Gastrocnemius medialis (tissue), 4 donors: ENCODE results near the gene KLRK1. TPM values are rescaled to one million over a fixed set of nuclear protein-coding genes. Genes with fewer than 3 reads are reported as not detected.
"Not testable (repeated sequence)": the region's sequence is repeated elsewhere in the genome, so short reads cannot be mapped to it uniquely, and the experiment has no call there.

ENCODE experiments used
- ATAC-seq, 2 donors: fragments of 150-250 bp; one replicate each; pipeline ENCODE4 v1.9.1; 2016
- DNase-seq, 2 donors: peaks; one replicate each; pipeline ENCODE4 v3.0.0-alpha.2; 2019
- H3K27ac ChIP-seq, 4 donors: fragments of 200-600 bp; sonication (generic); 1 replicate in 1 of 4; 2 replicates in 3 of 4; pipeline ENCODE4 v1.5.1; 2016 to 2018; ENCODE audit warnings: mild to moderate bottlenecking in 2 of 4, moderate library complexity in 1 of 4
- H3K27me3 ChIP-seq, 3 donors: fragments of 200-600 bp; sonication (generic) in 2 of 3; 1 replicate in 1 of 3; 2 replicates in 2 of 3; pipeline versions ENCODE4 v1.5.1 to v1.6.0; 2016 to 2019; ENCODE audit warnings: mild to moderate bottlenecking in 1 of 3, moderate library complexity in 1 of 3
- H3K36me3 ChIP-seq, 2 donors: fragments of 200-600 bp; sonication (generic) in 1 of 2; one replicate each; pipeline ENCODE4 v1.5.1; 2017 to 2018
- H3K4me1 ChIP-seq, 2 donors: fragments of 200-600 bp; sonication (generic) in 1 of 2; one replicate each; pipeline ENCODE4 v1.5.1; 2016 to 2017; ENCODE audit warnings: mild to moderate bottlenecking in 2 of 2
- H3K4me3 ChIP-seq, 4 donors: fragments of 200-600 bp; sonication (generic) in 3 of 4; 1 replicate in 1 of 4; 2 replicates in 3 of 4; pipeline ENCODE4 v1.5.1; 2016 to 2019; ENCODE audit warnings: mild to moderate bottlenecking in 2 of 4
- H3K9me3 ChIP-seq, 3 donors: fragments of 200-600 bp; sonication (generic) in 2 of 3; 1 replicate in 1 of 3; 2 replicates in 2 of 3; pipeline ENCODE4 v1.5.1; 2016 to 2019
- POLR2A ChIP-seq, 2 donors: fragments of 450-650 bp; IDR thresholded peaks; one replicate each; pipeline ENCODE4 v1.6.1; 2017; ENCODE audit warnings: antibody characterized with exemption in 2 of 2, mild to moderate bottlenecking in 2 of 2, moderate library complexity in 2 of 2
- in situ Hi-C, 4 donors: fragments of 200-750 bp; cut with MboI; loops; one replicate each; pipeline versions ENCODE4 v1.15.0 to v1.8.0; 2017; ENCODE audit warnings: low sequenced_read_pairs in 4 of 4
- intact Hi-C: fragments of 100-400 bp; cut with DNase I; formaldehyde crosslinking; loops from one replicate; pipeline ENCODE4 v1.15.1; 2023; ENCODE audit warnings: low total_unique reads
- total RNA-seq, 4 donors: library from RNA; depleted of rRNA; stranded (reverse); fragments of >200 nt; gene quantifications; one replicate each; pipeline versions ENCODE4 v1.1.0 to v1.2.3, GENCODE V29; 2016
- TF ChIP-seq, protein P1 (sequence below), 5 experiments: fragments of 450-650 bp in 3 of 5; fragments of 200-600 bp in 2 of 5; sonication (generic) in 2 of 5; IDR thresholded peaks in 4 of 5; conservative IDR thresholded peaks in 1 of 5; 1 replicate in 4 of 5; 2 replicates in 1 of 5; pipeline ENCODE4 v1.5.1; 2016 to 2019; ENCODE audit warnings: antibody characterized with exemption in 5 of 5, mild to moderate bottlenecking in 3 of 5, moderate library complexity in 3 of 5

Gene KLRK1
- total RNA-seq, 4 donors from 2014 or later, result 0.20 TPM; not detected in 3

DNA sequence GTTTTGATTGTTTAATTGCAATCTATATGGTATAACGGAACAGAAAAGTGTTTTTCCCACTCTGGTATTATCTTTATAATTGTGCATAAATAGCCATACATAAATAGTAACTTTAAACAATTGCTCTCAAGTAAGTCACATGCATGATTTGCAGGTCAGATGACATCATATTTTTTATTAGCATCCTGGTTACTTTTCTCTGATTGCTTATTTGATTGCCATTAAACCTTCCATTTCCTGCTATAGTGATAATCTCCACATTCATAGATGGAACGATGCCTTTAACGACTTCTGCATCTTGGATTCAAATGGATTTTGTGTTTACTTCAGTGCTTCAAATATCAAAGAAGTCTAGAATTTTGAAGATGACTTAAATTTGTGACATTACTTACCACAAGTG, 3.5 kb upstream of the KLRK1 start:
- Histone ChIP-seq H3K4me3 (no peak overlapping the region), H3K4me1 (peaks cover 0 to 6% of the 10 kb centered on the region in 2 donors), H3K27ac (no peak overlapping the region), H3K27me3 (no peaks in the 10 kb centered on the region), H3K36me3 (no peaks in the 10 kb centered on the region), H3K9me3 (no peaks in the 10 kb centered on the region)
- DNase-seq, result no peak
- in situ Hi-C loops (no loop called here), intact Hi-C loops (loop anchor here (2.0 kb wide), 1 partner anchor 28 kb away; no protein-coding TSS in a partner anchor)
- no peak for TF ChIP-seq POLR2A (IDR thresholded peaks at IDR 0.05)
- TF ChIP-seq, protein P1, sequence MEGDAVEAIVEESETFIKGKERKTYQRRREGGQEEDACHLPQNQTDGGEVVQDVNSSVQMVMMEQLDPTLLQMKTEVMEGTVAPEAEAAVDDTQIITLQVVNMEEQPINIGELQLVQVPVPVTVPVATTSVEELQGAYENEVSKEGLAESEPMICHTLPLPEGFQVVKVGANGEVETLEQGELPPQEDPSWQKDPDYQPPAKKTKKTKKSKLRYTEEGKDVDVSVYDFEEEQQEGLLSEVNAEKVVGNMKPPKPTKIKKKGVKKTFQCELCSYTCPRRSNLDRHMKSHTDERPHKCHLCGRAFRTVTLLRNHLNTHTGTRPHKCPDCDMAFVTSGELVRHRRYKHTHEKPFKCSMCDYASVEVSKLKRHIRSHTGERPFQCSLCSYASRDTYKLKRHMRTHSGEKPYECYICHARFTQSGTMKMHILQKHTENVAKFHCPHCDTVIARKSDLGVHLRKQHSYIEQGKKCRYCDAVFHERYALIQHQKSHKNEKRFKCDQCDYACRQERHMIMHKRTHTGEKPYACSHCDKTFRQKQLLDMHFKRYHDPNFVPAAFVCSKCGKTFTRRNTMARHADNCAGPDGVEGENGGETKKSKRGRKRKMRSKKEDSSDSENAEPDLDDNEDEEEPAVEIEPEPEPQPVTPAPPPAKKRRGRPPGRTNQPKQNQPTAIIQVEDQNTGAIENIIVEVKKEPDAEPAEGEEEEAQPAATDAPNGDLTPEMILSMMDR (IDR thresholded peaks at IDR 0.05 in 4 of 5, conservative IDR thresholded peaks at IDR 0.05 in 1 of 5), result no peak
- ATAC-seq, result no peak

DNA sequence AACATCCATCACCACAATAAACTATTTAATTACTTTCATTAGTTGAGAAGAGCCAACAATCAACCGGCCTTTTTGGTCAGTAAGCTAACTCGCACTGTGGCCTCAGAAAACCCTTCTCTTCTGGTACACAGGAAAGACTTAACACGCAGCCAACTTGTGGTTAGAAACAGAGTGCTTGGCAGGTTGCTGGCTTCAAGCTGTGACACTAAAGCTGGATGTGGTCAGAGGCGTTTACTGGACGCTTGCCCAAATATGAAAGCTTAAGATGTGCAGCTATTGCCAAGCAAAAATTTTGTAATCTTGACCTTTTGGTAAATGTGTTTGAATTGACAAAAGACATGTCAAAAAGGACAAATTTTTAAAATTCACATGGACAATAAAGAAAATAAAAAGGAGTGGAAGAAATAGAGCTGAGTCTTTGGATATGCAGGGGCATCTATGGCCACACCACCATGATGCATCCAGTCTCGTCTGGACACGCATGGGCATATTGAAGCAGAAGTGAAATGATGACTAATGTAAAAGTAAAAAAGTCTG, 2.6 kb upstream of the KLRK1 start:
- Histone ChIP-seq H3K27ac (no peak overlapping the region), H3K36me3 (no peaks in the 10 kb centered on the region), H3K4me1 (peaks cover 0 to 6% of the 10 kb centered on the region in 2 donors), H3K9me3 (no peaks in the 10 kb centered on the region), H3K4me3 (no peak overlapping the region), H3K27me3 (no peaks in the 10 kb centered on the region)
- in situ Hi-C loops, result no loop called here
- TF ChIP-seq, protein P1 (IDR thresholded peaks at IDR 0.05 in 4 of 5, conservative IDR thresholded peaks at IDR 0.05 in 1 of 5), result no peak
- TF ChIP-seq POLR2A (IDR thresholded peaks at IDR 0.05), result no peak
- intact Hi-C loops, result loop anchor here (2.0 kb wide), 1 partner anchor 28 kb away; no protein-coding TSS in a partner anchor
- ATAC-seq, result peak; percentile 86 to 95
- peak; percentile 59 to 76 for DNase-seq

DNA sequence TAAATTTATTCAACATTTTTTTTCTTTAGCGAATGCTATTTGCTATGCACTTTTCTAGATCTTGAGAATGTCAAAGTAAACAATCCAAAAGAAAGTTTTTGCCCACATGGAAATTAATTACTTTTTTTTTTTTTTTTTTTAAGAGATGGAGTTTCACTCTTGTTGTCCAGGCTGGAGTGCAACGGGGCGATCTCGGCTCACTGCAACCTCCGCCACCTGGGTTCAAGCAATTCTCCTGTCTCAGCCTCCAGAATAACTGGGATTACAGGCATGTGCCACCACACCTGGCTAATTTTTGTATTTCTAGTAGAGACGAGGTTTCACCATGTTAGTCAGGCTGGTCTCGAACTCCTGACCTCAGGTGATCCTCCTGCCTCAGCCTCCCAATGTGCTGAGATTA, 1.1 kb upstream of the KLRK1 start:
- H3K27ac ChIP-seq, in situ Hi-C loops, H3K4me1 ChIP-seq, intact Hi-C loops, DNase-seq, ATAC-seq, H3K4me3 ChIP-seq, H3K36me3 ChIP-seq, H3K9me3 ChIP-seq, H3K27me3 ChIP-seq: not testable (repeated sequence)

DNA sequence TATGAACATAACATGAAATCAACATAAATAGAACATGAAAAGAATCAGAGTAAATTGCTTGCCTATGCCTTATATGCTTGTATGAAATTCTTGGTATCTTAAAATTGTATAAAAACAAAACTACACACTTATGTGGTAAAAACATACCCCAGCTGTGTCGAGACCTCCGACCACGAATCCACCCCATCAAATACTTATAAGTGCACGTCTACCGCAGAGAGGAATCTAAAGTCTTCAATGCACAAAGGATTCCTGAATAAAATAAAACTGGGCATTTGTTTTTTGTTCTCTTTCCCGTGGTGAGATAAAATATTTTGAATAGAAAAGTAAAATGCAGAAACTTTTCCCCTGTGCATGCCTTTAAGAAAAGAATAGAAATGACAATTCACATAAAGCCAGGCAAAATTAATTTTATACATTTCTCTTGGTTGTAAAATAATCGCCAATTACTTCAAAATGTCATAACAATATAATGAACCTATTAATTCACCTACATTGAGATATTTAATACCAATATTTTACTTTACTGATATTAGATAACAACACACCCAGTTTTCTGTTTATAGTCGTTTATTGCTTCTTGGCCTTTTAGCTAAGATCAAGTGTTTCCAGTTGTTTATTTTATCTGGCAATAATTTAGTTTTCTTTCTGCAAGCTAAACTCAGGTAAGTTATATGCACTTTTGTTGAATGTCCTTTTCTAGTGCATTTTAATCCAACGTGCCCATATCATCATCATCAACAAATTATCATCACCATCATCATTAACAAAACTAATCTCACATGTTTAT, 1.0 kb downstream of the KLRK1 start:
- Histone ChIP-seq H3K36me3 (no peaks in the 10 kb centered on the region), H3K27ac (no peak overlapping the region), H3K4me1 (peaks cover 0 to 6% of the 10 kb centered on the region in 2 donors), H3K27me3 (no peaks in the 10 kb centered on the region), H3K4me3 (no peak overlapping the region), H3K9me3 (no peaks in the 10 kb centered on the region)
- intact Hi-C loops, result no loop called here
- no peak for DNase-seq
- in situ Hi-C loops, result no loop called here
- no peak for TF ChIP-seq POLR2A (IDR thresholded peaks at IDR 0.05)
- TF ChIP-seq, protein P1 (IDR thresholded peaks at IDR 0.05 in 4 of 5, conservative IDR thresholded peaks at IDR 0.05 in 1 of 5), result no peak
- ATAC-seq, result no peak

DNA sequence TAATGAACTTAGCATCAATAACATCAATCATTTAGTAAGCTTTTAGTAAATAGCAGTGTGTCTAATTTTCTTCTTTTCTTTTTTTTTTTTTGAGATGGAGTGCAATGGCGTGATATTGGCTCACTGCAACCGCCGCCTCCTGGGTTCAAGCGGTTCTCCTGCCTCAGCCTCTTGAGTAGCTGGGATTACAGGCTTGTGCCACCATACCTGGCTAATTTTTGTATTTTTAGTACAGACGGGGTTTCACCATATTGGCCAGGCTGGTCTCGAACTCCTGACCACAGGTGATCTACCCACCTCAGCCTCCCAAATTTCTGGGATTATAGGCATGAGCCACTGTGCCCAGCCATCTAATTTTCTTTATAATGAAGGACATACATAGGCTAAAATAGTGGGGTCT, 2.3 kb downstream of the KLRK1 start:
- H3K36me3 ChIP-seq, H3K4me3 ChIP-seq, DNase-seq, ATAC-seq, intact Hi-C loops, H3K4me1 ChIP-seq, H3K27ac ChIP-seq, H3K27me3 ChIP-seq, H3K9me3 ChIP-seq, in situ Hi-C loops: not testable (repeated sequence)
